ENCODE results near the gene MUC2. TPM values are rescaled to one million over a fixed set of nuclear protein-coding genes. Genes with fewer than 3 reads are reported as not detected.

The MUC2 gene
- total and polyA plus RNA-seq, 2 of the 4 experiments (the other 2 are of a cell fraction), result not detected

GRCh38 chr11:1040428-1041148 lies 34.1 kb upstream of the MUC2 start:
- no peak overlapping the region for H3K4me2 ChIP-seq (ENCODE audit: low read depth, low read length)
- H3K4me1 ChIP-seq (ENCODE audit: control insufficient read depth, insufficient read depth, low read length), result no peaks in the 10 kb centered on the region
- H4K91ac ChIP-seq (ENCODE audit: insufficient read depth, low read depth, low read length), result no peak overlapping the region
- H4K20me1 ChIP-seq (ENCODE audit: insufficient read depth, low read length), result no peaks in the 10 kb centered on the region
- no peak overlapping the region for H2BK20ac ChIP-seq (ENCODE audit: low read depth, low read length)
- no TSS peak for BruUV-seq (replicated peaks)
- H4K5ac ChIP-seq (ENCODE audit: low read depth, low read length), result no peak overlapping the region
- no peaks in the 10 kb centered on the region for H3K9me1 ChIP-seq (ENCODE audit: insufficient read depth, low read length)
- no peak overlapping the region for H3K56ac ChIP-seq (ENCODE audit: extremely low read depth, insufficient read depth, low read length)
- no peak overlapping the region for H2BK15ac ChIP-seq (ENCODE audit: low read depth, low read length)
- in situ Hi-C loops (cut with MboI; ENCODE audit: low sequenced_read_pairs), result no loop called here
- no peaks in the 10 kb centered on the region for H3K36me3 ChIP-seq (ENCODE audit: control insufficient read depth, insufficient read depth, low read length)
- H2BK120ac ChIP-seq (ENCODE audit: low read depth, low read length), result no peak overlapping the region
- H3K9me3 ChIP-seq (ENCODE audit: control insufficient read depth, insufficient read depth, low read length), result no peaks in the 10 kb centered on the region
- ATAC-seq (ENCODE audit: low read depth) (no peak), DNase-seq (no peak)
- no peak overlapping the region for H2BK5ac ChIP-seq (ENCODE audit: low read depth, low read length, poor library complexity, severe bottlenecking)
- 60% methylated on average over 2 of the region's 16 CpGs; no CpG with 5 or more reads in 1 of the 2 experiments for WGBS, 2 experiments (ENCODE audit: extremely low coverage in 2 of 2, insufficient read length in 1 of 2)
- no peak overlapping the region for H3K4ac ChIP-seq (ENCODE audit: low read depth, low read length)
- ChIA-PET CTCF (no interaction called here), POLR2A (ENCODE audit: unreplicated experiment) (no interaction called here)
- no peaks in the 10 kb centered on the region for H3K79me1 ChIP-seq (ENCODE audit: low read depth in 1 of 2, low read length in 2 of 2)
- H3K18ac ChIP-seq (ENCODE audit: low read depth, low read length), result no peak overlapping the region
- H3K9ac ChIP-seq (ENCODE audit: low read depth, low read length), result no peak overlapping the region
- TF ChIP-seq RAD21 (IDR thresholded peaks at IDR 0.05; ENCODE audit: low read length) (no peak), MAZ (IDR thresholded peaks at IDR 0.05; ENCODE audit: borderline replicate concordance, low read depth, low read length) (no peak), CHD1 (IDR thresholded peaks at IDR 0.05; ENCODE audit: low read depth, low read length) (no peak), BHLHE40 (IDR thresholded peaks at IDR 0.05; ENCODE audit: low read depth, low read length) (no peak), RCOR1 (IDR thresholded peaks at IDR 0.05; ENCODE audit: insufficient replicate concordance, low read length) (no peak), NFE2L2 (IDR thresholded peaks at IDR 0.05; ENCODE audit: low read depth, low read length) (no peak), CEBPB (IDR thresholded peaks at IDR 0.05; ENCODE audit: low read depth, low read length) (no peak), POLR2A (IDR thresholded peaks at IDR 0.05; ENCODE audit: low read depth, low read length) (no peak), CTCF (conservative IDR thresholded peaks at IDR 0.05; ENCODE audit: low read depth, low read length) (no peak), FOS (IDR thresholded peaks at IDR 0.05; ENCODE audit: low read depth, low read length) (no peak), RFX5 (IDR thresholded peaks at IDR 0.05; ENCODE audit: low read depth, low read length) (no peak), MAFK (IDR thresholded peaks at IDR 0.05; ENCODE audit: low read depth, low read length) (no peak), MXI1 (IDR thresholded peaks at IDR 0.05; ENCODE audit: borderline replicate concordance, low read depth, low read length) (no peak), SMC3 (IDR thresholded peaks at IDR 0.05; ENCODE audit: low read depth, low read length) (no peak), USF2 (IDR thresholded peaks at IDR 0.05; ENCODE audit: low read depth, low read length) (no peak)
- TF ChIP-seq, protein P1, sequence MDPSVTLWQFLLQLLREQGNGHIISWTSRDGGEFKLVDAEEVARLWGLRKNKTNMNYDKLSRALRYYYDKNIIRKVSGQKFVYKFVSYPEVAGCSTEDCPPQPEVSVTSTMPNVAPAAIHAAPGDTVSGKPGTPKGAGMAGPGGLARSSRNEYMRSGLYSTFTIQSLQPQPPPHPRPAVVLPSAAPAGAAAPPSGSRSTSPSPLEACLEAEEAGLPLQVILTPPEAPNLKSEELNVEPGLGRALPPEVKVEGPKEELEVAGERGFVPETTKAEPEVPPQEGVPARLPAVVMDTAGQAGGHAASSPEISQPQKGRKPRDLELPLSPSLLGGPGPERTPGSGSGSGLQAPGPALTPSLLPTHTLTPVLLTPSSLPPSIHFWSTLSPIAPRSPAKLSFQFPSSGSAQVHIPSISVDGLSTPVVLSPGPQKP (IDR thresholded peaks at IDR 0.05; ENCODE audit: borderline replicate concordance, low read depth, low read length), result no peak
- no peak overlapping the region for H3K27ac ChIP-seq (ENCODE audit: insufficient read depth, low read length)
- no peak overlapping the region for H3K23ac ChIP-seq (ENCODE audit: low read depth, low read length)
- H4K8ac ChIP-seq (ENCODE audit: low read depth in 2 of 2, low read length in 2 of 2), result no peak overlapping the region
- dilution Hi-C loops (cut with HindIII; ENCODE audit: low sequenced_read_pairs, unreplicated experiment), result no loop called here
- H2AK5ac ChIP-seq (ENCODE audit: low read depth, low read length), result no peak overlapping the region
- peaks cover 16% of the 10 kb centered on the region for H3K27me3 ChIP-seq (ENCODE audit: control insufficient read depth, insufficient read depth, low read length)
- no peak overlapping the region for H2AK9ac ChIP-seq (replicated peaks; ENCODE audit: low read depth, low read length, poor library complexity)
- H3K14ac ChIP-seq (replicated peaks; ENCODE audit: low read depth, low read length), result no peak overlapping the region
- H3K4me3 ChIP-seq (ENCODE audit: insufficient read depth, low read depth, low read length), result no peak overlapping the region
- intact Hi-C loops (cut with micrococcal nuclease), result no loop called here
- H2AFZ ChIP-seq (replicated peaks; ENCODE audit: low read length, poor library complexity), result no peak overlapping the region

All from IMR-90 (cell line).